H9 (cell line): ENCODE results near the gene CNOT10. TPM values are rescaled to one million over a fixed set of nuclear protein-coding genes. Genes with fewer than 3 reads are reported as not detected.

ENCODE experiments used
- DNase-seq: peaks from one replicate; pipeline ENCODE4 v3.0.0-alpha.2; 2017
- H2AFZ ChIP-seq: one replicate; pipeline ENCODE4 v1.6.1; 2013; ENCODE audit warnings: mild to moderate bottlenecking, low read length, control low read depth, moderate library complexity
- H2AK5ac ChIP-seq: 2 replicates; pipeline ENCODE4 v1.6.1; 2013; ENCODE audit warnings: low read length, control low read depth, mixed read lengths; ENCODE audit not compliant: insufficient read length
- H2BK120ac ChIP-seq: one replicate; pipeline ENCODE4 v1.6.1; 2013; ENCODE audit warnings: low read depth, mild to moderate bottlenecking, low read length, control low read depth, inconsistent platforms; ENCODE audit not compliant: poor library complexity, severe bottlenecking
- H2BK12ac ChIP-seq: 2 replicates; pipeline ENCODE4 v1.6.1; 2013; ENCODE audit warnings: low read length, control low read depth, mixed read lengths, low read depth; ENCODE audit not compliant: insufficient read length
- H2BK15ac ChIP-seq: 2 replicates; pipeline ENCODE4 v1.6.1; 2013; ENCODE audit warnings: low read depth, low read length, control low read depth
- H2BK20ac ChIP-seq: one replicate; pipeline ENCODE4 v1.6.1; 2013; ENCODE audit warnings: low read depth, mild to moderate bottlenecking, low read length, control low read depth, inconsistent platforms; ENCODE audit not compliant: poor library complexity, severe bottlenecking
- H2BK5ac ChIP-seq: 2 replicates; pipeline ENCODE4 v1.6.1; 2013; ENCODE audit warnings: low read length, control low read depth, mixed read lengths; ENCODE audit not compliant: insufficient read length
- H3K14ac ChIP-seq: 2 replicates; pipeline ENCODE4 v1.6.1; 2013; ENCODE audit warnings: low read length, control low read depth; ENCODE audit not compliant: insufficient read depth
- H3K18ac ChIP-seq: 2 replicates; pipeline ENCODE4 v1.6.1; 2013; ENCODE audit warnings: low read depth, mild to moderate bottlenecking, mixed read lengths, low read length, control low read depth; ENCODE audit not compliant: insufficient read length
- H3K23ac ChIP-seq: 2 replicates; pipeline ENCODE4 v1.6.1; 2013; ENCODE audit warnings: low read length, control low read depth, mixed read lengths, low read depth; ENCODE audit not compliant: insufficient read length
- H3K23me2 ChIP-seq: 2 replicates; pipeline ENCODE4 v1.6.1; 2013; ENCODE audit warnings: low read depth, mild to moderate bottlenecking, mixed read lengths, low read length, control low read depth; ENCODE audit not compliant: insufficient read length, poor library complexity, severe bottlenecking
- H3K27ac ChIP-seq: 2 replicates; pipeline ENCODE4 v1.5.1; 2013; ENCODE audit warnings: low read length, control low read depth, mixed read lengths, low read depth; ENCODE audit not compliant: insufficient read length
- H3K27me3 ChIP-seq: 2 replicates; pipeline ENCODE4 v1.6.1; 2013; ENCODE audit warnings: low read length, control low read depth, inconsistent platforms; ENCODE audit not compliant: insufficient read depth
- H3K4ac ChIP-seq: 2 replicates; pipeline ENCODE4 v1.6.1; 2013; ENCODE audit warnings: low read depth, mild to moderate bottlenecking, control low read depth, inconsistent platforms, low read length, moderate library complexity
- H3K4me1 ChIP-seq: 2 replicates; pipeline ENCODE4 v1.6.1; 2013; ENCODE audit warnings: low read length, control low read depth, inconsistent platforms; ENCODE audit not compliant: insufficient read depth
- H3K4me2 ChIP-seq: 2 replicates; pipeline ENCODE4 v1.6.1; 2013; ENCODE audit warnings: low read length, control low read depth, mixed read lengths; ENCODE audit not compliant: insufficient read length, insufficient read depth
- H3K56ac ChIP-seq: 2 replicates; pipeline ENCODE4 v1.6.1; 2013; ENCODE audit warnings: low read depth, mild to moderate bottlenecking, mixed read lengths, low read length, control low read depth; ENCODE audit not compliant: insufficient read length
- H3K79me1 ChIP-seq: 2 replicates; pipeline ENCODE4 v1.6.1; 2013; ENCODE audit warnings: low read depth, mild to moderate bottlenecking, moderate library complexity, low read length, control low read depth, inconsistent platforms; ENCODE audit not compliant: insufficient read depth, poor library complexity, severe bottlenecking
- H3K79me2 ChIP-seq: 2 replicates; pipeline ENCODE4 v1.6.1; 2013; ENCODE audit warnings: low read length, control low read depth, inconsistent platforms; ENCODE audit not compliant: insufficient read depth
- H3K9ac ChIP-seq: 2 replicates; pipeline ENCODE4 v1.6.1; 2013; ENCODE audit warnings: low read length, control low read depth, mixed read lengths; ENCODE audit not compliant: insufficient read length; ENCODE audit errors: extremely low read depth
- H3K9me3 ChIP-seq: one replicate; pipeline ENCODE4 v1.6.1; 2013; ENCODE audit warnings: low read depth, low read length, inconsistent platforms; ENCODE audit not compliant: control insufficient read depth
- H3T11ph ChIP-seq: one replicate; pipeline ENCODE4 v1.6.1; 2013; ENCODE audit warnings: mild to moderate bottlenecking, low read length, control low read depth, inconsistent platforms
- H4K20me1 ChIP-seq: one replicate; pipeline ENCODE4 v1.6.1; 2013; ENCODE audit not compliant: control insufficient read depth, insufficient read length, insufficient read depth
- H4K5ac ChIP-seq: 2 replicates; pipeline ENCODE4 v1.6.1; 2013; ENCODE audit warnings: low read depth, mild to moderate bottlenecking, mixed read lengths, low read length, control low read depth; ENCODE audit not compliant: insufficient read length
- H4K8ac ChIP-seq: replicated peaks from 2 replicates; pipeline ENCODE4 v1.6.1; 2013; ENCODE audit warnings: low read length, control low read depth, mixed read lengths, low read depth; ENCODE audit not compliant: insufficient read length
- H4K91ac ChIP-seq: 2 replicates; pipeline ENCODE4 v1.6.1; 2013; ENCODE audit warnings: low read depth, mild to moderate bottlenecking, moderate library complexity, mixed read lengths, low read length, control low read depth; ENCODE audit not compliant: insufficient read length
- H3K27ac Mint-ChIP-seq, 3 experiments: 2 replicates in 2 of 3; 3 replicates in 1 of 3; pipeline ENCODE4 v1.8.0; 2020 to 2021; ENCODE audit warnings: mixed read lengths in 3 of 3, mild to moderate bottlenecking in 1 of 3, moderate library complexity in 1 of 3
- H3K27me3 Mint-ChIP-seq: 2 replicates; pipeline ENCODE4 v1.8.0; 2021; ENCODE audit warnings: low read depth, mild to moderate bottlenecking, moderate library complexity, mixed read lengths
- H3K36me3 Mint-ChIP-seq, 3 experiments: 2 replicates in 2 of 3; 3 replicates in 1 of 3; pipeline ENCODE4 v1.8.0; 2020 to 2021; ENCODE audit warnings: low read depth in 3 of 3, mixed read lengths in 3 of 3; ENCODE audit not compliant: insufficient read depth in 1 of 3
- H3K4me1 Mint-ChIP-seq, 2 experiments: 2 replicates each; pipeline ENCODE4 v1.8.0; 2020; ENCODE audit warnings: mixed read lengths in 2 of 2
- H3K4me3 Mint-ChIP-seq, 2 experiments: 2 replicates in 1 of 2; 3 replicates in 1 of 2; pipeline ENCODE4 v1.8.0; 2020 to 2021; ENCODE audit warnings: mild to moderate bottlenecking in 2 of 2, mixed read lengths in 2 of 2, moderate library complexity in 1 of 2
- H3K9me3 Mint-ChIP-seq, 2 experiments: 2 replicates in 1 of 2; 3 replicates in 1 of 2; pipeline ENCODE4 v1.8.0; 2020; ENCODE audit warnings: mild to moderate bottlenecking in 2 of 2, mixed read lengths in 2 of 2, moderate library complexity in 1 of 2
- WGBS: extraction: QIAGEN DNeasy Blood & Tissue Kit; methylation state at CpG from one replicate; pipeline ENCODE4 v1.1.7; 2013; ENCODE audit warnings: missing lambda C conversion rate, low lambda C conversion rate, mixed read lengths; ENCODE audit not compliant: insufficient read length; ENCODE audit errors: extremely low coverage; 5-methylcytosine and 5-hydroxymethylcytosine counted together
- total RNA-seq: library from RNA; stranded (reverse); gene quantifications from 2 replicates; pipeline ENCODE4 v1.2.1, GENCODE V29; 2021
- TF ChIP-seq, protein P1 (sequence below): fragments of 200-600 bp; sonication (generic); conservative IDR thresholded peaks from 3 replicates; pipeline ENCODE4 v1.8.0; 2021; ENCODE audit warnings: antibody characterized with exemption, mild to moderate bottlenecking

CNOT10 gene
- total RNA-seq, 1 experiment from 2014 or later = 55.4 TPM

GRCh38 chr3:32719335-32719734 is 34.3 kb downstream of the CNOT10 start:
- H3K36me3 Mint-ChIP-seq = peaks cover 24 to 67% (median 64%) of the 10 kb centered on the region in 3 experiments; a peak in 6 of 7 replicates
- Histone ChIP-seq H2BK20ac (no peak overlapping the region), H2BK5ac (no peak overlapping the region), H3K14ac (no peak overlapping the region), H3K4me2 (no peak overlapping the region), H3K27ac (no peak overlapping the region), H2BK120ac (no peak overlapping the region), H3K56ac (no peak overlapping the region), H3K9me3 (no peaks in the 10 kb centered on the region), H3K4ac (no peak overlapping the region), H3K79me1 (no peaks in the 10 kb centered on the region), H3K9ac (no peak overlapping the region), H3K18ac (no peak overlapping the region), H3K23me2 (no peaks in the 10 kb centered on the region), H4K91ac (no peak overlapping the region), H4K5ac (no peak overlapping the region), H3K79me2 (no peaks in the 10 kb centered on the region), H3K4me1 (no peaks in the 10 kb centered on the region), H4K20me1 (no peaks in the 10 kb centered on the region), H2BK15ac (no peak overlapping the region), H4K8ac (no peak overlapping the region), H3T11ph (no peak overlapping the region), H2BK12ac (no peak overlapping the region), H2AK5ac (no peak overlapping the region), H3K23ac (no peak overlapping the region), H2AFZ (no peak overlapping the region), H3K27me3 (no peaks in the 10 kb centered on the region)
- H3K27me3 Mint-ChIP-seq = no peaks in the 10 kb centered on the region
- H3K27ac Mint-ChIP-seq = no peak overlapping the region; a peak in 1 of 7 replicates
- DNase-seq = no peak
- no peaks in the 10 kb centered on the region for H3K4me1 Mint-ChIP-seq
- TF ChIP-seq, protein P1, sequence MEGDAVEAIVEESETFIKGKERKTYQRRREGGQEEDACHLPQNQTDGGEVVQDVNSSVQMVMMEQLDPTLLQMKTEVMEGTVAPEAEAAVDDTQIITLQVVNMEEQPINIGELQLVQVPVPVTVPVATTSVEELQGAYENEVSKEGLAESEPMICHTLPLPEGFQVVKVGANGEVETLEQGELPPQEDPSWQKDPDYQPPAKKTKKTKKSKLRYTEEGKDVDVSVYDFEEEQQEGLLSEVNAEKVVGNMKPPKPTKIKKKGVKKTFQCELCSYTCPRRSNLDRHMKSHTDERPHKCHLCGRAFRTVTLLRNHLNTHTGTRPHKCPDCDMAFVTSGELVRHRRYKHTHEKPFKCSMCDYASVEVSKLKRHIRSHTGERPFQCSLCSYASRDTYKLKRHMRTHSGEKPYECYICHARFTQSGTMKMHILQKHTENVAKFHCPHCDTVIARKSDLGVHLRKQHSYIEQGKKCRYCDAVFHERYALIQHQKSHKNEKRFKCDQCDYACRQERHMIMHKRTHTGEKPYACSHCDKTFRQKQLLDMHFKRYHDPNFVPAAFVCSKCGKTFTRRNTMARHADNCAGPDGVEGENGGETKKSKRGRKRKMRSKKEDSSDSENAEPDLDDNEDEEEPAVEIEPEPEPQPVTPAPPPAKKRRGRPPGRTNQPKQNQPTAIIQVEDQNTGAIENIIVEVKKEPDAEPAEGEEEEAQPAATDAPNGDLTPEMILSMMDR = peak; percentile 46
- H3K4me3 Mint-ChIP-seq = no peak overlapping the region
- no CpG with 5 or more reads among the region's 5 CpGs for WGBS
- no peaks in the 10 kb centered on the region for H3K9me3 Mint-ChIP-seq
